CD4-positive, alpha-beta T cell treated with Interleukin-6 for 4 hours (primary cell): ENCODE measurements around the gene SERINC5.
A peak's percentile ranks its signal among the peaks of the same experiment; 100 is the strongest.
"Not testable (repeated sequence)": the region's sequence is repeated elsewhere in the genome, so short reads cannot be mapped to it uniquely, and the experiment has no call there.

Source experiments
- DNase-seq: peaks from one replicate; pipeline ENCODE4 v3.0.0-alpha.2; 2020; ENCODE audit warnings: mixed read lengths

Gene SERINC5

DNA sequence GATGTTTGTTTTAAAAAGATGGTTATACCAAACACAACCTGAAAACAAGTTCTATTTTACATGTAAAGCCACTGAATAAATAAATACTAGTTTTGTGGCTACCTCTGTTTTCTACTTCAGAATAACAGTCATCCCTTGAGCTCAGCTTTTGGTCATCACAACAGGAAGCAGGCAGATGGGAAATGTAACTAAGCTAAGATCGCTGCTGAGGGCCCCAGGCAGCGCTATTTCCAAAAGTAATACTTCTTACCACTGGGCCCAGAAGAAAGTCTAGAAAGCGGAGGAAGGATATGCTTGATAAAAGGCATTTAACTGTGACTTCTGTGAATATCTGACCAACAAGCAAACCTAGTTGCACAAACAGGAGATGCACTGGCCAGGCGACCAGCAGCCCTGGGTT is 61.4 kb downstream of the SERINC5 start:
- peak; percentile 43 for DNase-seq

- no peak for DNase-seq
Measured at GRCh38 chr5:80193401-80193800, 62.4 kb downstream of the SERINC5 start.

DNA sequence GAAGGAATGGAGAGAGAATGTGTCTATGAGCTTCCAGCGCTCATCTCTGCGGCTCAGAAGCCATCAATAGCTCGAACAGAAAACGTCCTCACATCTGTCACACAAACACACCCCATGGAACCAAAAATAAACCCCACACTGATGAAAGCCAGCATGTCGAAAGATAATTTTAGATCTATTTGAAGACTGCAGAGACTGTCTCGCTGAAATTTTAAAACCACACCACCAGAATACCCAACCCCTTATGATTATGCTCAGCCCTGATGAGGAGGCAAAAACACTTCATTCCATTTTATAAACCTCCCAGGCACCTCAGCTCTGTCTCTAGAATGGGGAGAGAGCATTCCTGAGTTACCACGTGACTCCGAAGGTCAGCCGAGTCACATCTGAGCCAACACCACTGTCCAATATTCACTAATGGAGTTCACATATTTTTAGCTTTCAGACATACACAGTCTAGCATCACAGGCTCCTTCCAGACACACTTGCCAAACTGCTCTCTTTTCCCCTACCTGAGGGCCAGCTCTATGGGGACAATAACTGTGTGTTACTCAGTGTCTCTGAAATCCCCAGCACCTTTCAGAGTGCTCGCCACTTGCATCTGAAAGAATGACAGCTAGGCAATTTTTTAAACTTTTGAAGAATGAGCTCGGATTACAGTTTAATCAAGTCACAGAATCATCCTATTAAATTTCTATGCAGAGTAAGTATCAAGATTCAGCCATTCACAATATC is 63.2 kb downstream of the SERINC5 start:
- DNase-seq = no peak

- DNase-seq = peak; percentile 70
Measured at GRCh38 chr5:80191991-80192398, 63.9 kb downstream of the SERINC5 start.

- DNase-seq = no peak
Measured at GRCh38 chr5:80191397-80191796, 64.5 kb downstream of the SERINC5 start.

- no peak for DNase-seq
Measured at GRCh38 chr5:80190960-80191359, 64.9 kb downstream of the SERINC5 start.

DNA sequence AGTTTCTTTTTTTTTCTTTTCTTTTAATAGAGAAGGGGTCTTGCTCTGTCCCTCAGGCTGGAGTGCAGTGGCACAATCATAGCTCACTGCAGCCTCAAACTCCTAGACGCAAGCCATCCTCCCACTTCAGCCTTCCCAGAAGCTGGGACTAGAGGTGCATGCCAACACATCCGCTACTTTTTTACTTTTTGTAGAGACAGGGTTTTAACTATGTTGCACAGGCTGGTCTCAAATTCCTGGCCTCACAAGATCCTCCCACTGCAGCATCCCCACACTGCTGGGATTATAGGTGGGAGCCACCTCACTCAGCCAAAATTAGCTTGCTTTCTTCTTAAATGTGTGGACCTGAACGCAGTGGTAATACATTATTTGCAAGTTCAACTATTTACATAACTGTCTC is 66.1 kb downstream of the SERINC5 start:
- DNase-seq = no peak

GRCh38 chr5:80189201-80189600 is 66.6 kb downstream of the SERINC5 start:
- peak; percentile 26 for DNase-seq

DNA sequence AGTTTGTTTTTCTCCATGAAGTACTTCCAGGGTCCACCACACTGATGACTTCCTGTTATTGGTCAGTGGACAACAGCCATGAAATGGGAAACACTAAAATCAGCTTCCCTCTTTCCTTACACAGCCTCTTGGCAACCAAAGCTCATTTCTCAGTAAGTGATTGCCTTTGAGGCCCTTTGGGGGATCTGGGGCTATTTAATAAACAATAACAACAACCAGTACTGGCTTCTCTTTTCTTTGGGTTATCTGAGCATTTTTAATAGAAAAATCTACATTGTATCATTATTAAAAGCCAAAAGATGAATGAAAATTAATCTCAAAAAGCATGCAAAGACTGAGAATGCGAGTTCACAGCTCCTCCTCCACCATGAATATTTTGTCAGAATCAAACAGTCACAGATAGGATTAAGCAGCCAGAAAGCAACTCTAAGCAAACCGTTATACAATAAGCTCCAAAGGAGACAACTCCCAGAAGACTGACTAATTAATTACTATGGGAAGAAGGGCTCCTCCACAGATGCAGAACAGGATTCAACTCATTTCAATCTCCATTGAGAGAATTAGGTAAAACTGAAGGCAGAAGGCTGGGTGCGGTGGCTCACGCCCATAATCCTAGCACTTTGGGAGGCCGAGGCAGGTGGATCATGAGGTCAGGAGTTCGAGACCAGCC is 68.3 kb downstream of the SERINC5 start:
- DNase-seq = no peak

GRCh38 chr5:80185535-80185934 is 70.3 kb downstream of the SERINC5 start:
- not testable (repeated sequence) for DNase-seq

- DNase-seq = peak; percentile 22
Measured at GRCh38 chr5:80185095-80185494, 70.8 kb downstream of the SERINC5 start.

- DNase-seq = no peak
Measured at GRCh38 chr5:80184235-80185023, 71.4 kb downstream of the SERINC5 start.

DNA sequence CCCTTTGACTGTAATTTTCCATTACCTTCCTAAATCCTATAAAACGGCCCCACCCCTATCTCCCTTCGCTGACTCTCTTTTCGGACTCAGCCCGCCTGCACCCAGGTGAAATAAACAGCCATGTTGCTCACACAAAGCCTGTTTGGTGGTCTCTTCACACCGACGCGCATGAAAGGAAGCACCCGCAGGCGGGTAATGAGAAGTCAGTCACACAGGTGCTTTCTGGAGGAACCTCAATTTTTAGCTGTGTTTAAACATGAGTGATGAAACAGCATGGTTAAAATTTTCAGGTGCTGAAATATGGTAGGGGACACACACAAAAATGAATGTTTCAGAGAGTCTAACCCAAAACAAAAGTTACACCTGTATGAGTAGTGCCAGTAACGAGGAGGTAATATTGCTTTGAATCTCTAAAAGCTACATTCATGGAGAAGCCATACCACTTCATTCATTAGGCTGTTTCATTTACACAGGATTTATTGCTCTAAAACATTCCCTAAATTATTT is 72.1 kb downstream of the SERINC5 start:
- DNase-seq = peak; percentile 53

DNA sequence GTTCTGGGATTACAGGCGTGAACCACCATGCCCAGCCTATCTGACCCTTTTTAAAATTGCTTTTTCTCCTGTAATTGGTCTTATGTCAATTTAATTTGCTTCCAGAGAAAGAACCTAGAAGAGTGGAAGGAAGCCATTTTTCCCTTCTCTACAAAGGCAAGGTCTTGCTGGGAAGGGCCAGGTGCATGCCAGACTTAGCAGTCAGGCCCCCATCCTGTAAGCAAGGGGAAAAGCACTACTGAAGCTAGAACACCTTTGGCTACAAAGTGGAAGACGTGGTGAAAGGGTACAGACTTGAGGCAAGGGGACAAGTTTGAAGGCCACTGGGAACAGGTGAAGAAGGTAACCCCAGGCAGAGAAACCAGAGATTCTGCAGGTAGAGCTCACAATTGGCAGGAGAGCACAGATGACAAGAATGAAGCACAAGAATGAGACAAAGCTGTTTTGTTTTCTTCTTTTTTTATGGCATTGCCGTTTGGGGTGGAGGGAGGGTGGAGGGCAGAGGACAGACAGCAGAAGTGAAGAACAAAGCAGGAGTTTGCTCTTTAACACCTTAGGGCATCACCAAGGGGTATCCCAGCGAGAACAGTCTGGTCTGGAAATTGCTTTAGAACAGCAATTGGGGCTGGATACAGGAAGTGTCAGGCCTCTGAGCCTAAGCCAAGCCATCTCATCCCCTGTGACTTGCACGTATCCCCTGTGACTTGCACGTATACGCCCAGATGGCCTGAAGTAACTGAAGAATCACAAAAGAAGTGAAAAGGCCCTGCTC is 72.9 kb downstream of the SERINC5 start:
- peak; percentile 49 for DNase-seq

- peak; percentile 76 for DNase-seq
Measured at GRCh38 chr5:80181618-80182211, 74.1 kb downstream of the SERINC5 start.

- DNase-seq = no peak
Measured at GRCh38 chr5:80177236-80177635, 78.6 kb downstream of the SERINC5 start.

DNA sequence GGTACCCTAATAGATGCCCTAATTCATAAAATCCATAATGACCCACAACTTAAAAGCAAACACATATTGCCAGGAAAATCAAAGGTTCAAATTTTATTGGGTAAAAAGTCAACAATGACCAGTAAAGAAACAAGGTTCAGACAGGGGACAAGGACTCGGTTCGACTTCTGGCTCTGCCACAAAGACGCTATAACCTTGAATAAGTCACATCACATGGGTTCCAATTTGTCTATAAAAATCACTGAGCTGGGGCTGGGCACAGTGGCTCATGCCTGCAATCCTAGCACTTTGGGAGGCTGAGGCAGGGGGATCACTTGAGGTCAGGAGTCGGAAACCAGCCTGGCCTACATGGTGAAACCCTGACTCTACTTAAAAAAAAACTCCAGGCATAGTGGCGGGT is 80.5 kb downstream of the SERINC5 start:
- DNase-seq = no peak

GRCh38 chr5:80174790-80175189 is 81.1 kb downstream of the SERINC5 start:
- no peak for DNase-seq

DNA sequence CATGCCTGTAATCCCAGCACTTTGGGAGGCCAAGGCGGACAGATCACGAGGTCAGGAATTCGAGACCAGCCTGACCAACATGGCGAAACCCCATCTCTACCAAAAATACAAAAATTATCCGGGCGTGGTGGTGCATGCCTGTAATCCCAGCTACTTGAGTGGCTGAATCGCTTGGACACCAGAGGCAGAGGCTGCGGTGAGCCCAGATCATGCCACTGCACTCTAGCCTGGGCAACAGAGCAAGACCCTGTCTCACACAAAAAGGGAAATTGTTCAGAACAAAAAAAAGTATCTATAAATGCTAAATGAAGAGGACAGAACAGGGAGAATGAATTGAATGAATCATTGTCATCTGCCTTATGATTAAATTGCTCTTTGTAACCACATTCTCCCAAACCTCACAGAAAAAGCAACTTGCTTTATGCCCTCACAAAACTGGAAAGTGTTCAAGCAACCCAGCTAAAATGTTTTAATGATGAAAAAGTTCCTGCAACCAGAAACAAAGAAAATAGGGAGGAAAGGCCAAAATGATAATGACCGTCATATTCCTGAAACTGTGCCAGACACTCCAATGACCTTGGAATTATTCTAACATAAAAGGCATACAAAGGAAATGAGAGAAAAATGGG is 83.7 kb downstream of the SERINC5 start:
- no peak for DNase-seq

DNA sequence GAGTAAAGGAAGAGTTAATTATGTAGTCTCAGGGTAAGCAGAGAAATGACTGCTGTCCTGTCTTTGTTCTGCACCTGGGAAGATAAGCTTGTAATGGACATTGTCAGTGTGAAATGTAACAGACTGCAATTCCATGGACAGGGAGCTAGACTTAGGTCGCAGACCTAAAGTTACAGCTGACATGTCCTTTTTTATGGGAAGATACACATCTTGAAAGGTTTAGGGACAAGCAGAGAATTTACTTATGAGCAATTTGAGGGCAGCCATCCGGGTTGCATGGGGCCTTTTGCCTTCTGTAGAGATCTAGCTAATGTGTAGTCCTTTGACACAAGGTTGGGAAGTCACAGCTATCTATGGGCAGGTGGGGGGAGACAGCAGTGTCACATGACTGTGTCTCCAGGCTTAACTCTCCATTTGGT is 85.7 kb downstream of the SERINC5 start:
- no peak for DNase-seq

DNA sequence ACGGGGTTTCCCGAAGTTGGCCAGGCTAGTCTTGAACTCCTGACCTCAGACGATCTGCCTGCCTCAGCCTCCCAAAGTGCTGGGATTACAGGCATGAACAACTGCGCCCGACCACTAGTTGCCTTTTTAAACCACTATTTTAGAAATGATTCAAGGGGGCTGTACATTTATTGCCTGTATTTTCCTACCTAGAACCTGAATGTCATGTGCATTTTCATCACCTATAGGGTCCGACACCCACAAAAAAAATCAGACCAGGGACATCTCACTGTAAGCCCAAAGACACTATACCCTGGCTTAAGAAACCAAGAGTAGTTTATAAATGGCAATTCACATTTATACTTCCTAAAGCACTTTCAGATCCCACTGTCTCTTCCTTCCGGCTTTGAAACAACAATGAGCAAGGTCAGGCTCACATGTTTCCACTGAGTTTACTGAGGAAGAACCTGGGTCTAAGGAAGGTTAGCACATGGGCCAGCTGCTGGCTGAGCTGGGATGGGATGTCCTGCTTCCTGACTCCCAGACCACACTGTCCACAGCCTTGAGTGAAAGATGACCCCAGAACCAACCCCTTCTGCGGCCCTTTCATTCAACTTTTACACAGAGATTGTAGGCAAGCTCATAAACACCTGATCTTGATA is 87.3 kb downstream of the SERINC5 start:
- DNase-seq = no peak
